ENCODE data around the gene IGF2BP2.
"Not testable (repeated sequence)": the region's sequence is repeated elsewhere in the genome, so short reads cannot be mapped to it uniquely, and the experiment has no call there.

IGF2BP2 gene

DNA sequence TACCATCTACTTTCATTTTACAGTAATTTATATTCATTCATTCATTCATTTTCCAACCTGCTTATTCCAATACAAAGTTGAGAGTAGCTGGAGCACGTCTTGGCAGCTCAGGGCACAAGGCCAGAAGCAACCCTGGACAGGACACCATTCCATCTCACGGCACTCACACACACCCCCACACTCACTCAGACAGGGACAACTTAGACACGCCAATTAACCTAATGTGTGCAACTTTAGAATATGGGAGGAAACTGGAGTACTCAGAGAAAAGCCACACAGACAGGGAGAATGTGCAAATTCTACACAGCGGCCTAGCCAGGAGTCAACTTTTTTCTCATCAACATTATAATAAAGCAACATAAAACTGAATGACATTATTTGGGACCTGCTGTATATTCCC, 46.7 kb downstream of the IGF2BP2 start:
- no peak for FAIRE-seq
- DNase-seq (ENCODE audit: insufficient read length, low spot score): no peak

DNA sequence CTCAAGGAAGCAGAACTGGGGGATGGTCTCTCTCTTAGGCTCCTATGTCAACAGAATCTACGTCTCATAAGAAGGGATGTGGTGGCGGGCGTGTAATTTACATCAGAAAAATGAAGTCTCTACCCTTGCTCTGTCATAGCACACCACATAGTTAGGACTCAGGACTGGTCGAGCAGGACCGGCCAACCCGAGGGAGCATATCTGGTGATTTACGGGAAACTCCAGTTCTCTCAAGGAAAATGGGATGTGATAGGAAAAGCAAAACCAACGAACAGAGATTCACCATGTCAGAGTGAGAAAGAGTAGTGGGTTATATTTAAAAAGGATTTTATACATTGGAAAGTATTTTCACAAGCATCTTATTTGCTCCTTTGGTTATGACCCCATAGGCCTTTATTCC, 54.7 kb downstream of the IGF2BP2 start:
- no peak for FAIRE-seq
- no peak for DNase-seq (ENCODE audit: insufficient read length, low spot score)

DNA sequence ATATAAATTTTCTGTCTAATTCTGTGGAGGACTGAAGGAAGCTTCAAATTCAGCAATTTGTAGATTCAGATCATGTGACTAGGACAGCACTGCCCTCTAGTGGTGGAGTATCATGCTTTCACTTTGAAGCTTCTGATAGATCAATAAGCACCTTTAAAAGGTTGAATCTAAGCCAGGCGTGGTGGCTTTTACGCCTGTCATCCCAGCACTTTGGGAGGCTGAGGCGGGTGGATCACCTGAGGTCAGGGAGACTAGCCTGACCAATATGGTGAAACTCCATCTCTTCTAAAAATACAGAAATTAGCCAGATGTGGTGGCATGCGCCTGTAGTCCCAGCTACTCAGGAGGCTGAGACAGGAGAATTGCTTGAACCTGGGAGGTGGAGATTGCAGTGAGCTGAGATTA, 56.3 kb downstream of the IGF2BP2 start:
- not testable (repeated sequence) for FAIRE-seq; DNase-seq (ENCODE audit: insufficient read length, low spot score)

DNA sequence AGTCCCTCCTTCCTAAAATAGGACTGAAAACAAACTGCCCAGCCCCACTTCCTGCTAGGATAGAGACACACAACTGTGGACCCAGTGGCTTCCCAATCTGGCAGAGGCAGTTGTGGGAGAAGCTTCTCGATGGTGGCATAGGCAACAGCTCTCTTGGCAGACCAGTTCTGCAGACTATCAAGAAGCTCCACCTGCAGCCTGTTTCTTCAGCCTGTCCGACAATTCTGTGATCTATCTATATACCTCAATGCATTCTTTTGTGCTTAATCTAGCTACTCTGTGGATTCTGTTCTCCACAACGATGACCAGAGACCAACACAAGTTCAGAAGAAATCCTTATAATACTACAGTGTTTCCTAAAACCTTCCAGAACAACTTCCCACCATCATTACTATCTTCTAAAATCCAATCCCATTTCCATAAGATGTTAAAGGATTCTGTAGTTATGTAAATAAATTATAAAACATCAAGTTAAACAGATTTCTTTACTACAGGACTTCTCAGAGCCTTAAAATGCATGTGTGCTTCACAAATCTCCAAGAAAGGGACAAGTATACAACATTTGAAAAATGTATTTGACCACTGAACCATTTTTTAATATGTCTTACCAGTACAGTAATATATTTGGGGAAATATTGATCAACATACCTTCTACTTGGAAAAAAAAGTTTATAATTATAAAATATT, 57.7 kb downstream of the IGF2BP2 start:
- FAIRE-seq (no peak), DNase-seq (ENCODE audit: insufficient read length, low spot score) (no peak)

DNA sequence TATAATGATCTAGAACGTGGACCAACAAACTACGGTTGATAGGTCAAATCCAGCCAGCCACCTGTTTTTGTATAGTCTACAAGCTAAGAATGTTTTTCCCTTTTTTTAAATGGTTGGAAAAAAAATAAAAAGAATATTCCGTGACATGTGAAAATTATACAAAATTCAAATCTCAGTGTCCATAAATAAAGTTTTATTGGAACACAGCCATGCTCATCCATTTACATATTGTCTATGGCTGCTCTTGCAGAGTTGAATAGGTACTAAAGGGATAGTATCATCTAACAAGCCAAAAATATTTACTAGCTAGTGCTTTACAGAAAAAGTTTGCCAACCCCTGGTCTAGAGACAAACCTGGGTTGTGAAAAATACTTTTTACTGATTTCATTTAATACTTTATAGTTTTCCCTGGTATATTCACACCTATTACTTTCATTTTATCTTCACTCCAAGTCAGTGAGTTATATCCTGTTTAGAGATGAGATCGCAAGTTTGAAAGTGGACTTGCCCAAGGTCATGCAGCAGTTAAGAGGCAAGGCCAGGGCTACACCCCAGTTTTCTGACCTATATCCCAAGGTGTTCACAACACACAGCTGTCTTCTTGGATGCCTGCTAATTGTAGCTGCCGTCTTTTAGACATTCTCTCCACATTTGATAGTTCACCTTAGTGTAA, 58.4 kb downstream of the IGF2BP2 start:
- FAIRE-seq (no peak), DNase-seq (ENCODE audit: insufficient read length, low spot score) (no peak)

DNA sequence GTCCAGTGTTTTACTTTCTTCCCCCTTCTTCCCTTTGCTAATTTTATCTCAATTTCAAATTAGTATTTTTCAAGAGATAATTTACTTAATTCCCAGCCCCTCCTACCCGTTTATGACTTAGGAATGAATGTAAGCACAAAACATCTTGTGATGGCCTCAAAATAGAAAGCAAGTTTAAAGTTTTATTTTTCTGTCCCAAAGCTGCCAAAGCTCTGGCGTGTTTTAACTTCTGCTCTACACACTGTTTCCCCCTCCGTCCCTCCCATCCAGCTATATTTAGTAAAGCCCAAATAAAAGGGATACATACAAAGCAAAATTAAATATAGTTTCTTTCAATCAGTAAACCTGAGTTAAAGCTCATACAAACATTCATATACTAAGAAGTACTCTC, 59.9 kb downstream of the IGF2BP2 start:
- DNase-seq (ENCODE audit: insufficient read length, low spot score): no peak
- no peak for FAIRE-seq

DNA sequence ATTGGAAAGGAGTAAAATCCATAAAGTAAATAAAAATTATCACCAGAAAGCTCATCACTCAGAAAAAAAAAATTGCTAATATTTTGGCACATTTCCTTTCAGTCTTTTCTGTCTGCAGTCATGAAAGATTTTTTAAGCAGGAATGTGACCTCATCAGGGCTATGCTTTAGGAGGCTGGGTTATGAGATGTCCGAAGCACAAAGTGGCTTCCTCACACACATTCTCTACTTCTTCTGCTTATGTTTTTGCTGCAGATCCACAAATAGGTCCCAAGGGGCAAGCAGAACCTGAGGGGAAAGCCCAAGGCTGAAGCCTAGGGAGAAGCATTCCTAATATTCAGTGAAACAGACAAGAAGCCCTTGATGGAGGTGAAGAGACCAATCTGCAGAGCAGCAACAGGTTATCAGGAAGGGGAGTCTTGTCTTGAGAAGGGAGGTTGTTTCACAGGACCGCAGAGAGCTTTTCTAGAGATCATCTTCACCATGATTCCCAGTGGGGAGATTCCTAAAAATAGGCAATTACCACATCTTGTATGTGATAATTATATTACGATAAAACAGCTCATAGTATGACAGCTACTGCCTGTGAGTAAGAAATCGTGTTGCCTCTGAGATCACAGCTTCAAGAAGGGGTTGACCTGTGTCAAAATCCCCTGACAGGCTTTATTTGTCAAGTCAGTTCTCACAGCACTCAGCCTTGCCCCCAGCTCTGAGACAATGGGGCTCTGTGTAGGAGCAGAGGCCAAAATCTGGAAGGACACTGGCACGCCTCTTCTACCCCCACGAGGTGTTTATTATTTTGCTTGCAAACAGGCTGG, 60.5 kb downstream of the IGF2BP2 start:
- FAIRE-seq (no peak), DNase-seq (ENCODE audit: insufficient read length, low spot score) (no peak)

DNA sequence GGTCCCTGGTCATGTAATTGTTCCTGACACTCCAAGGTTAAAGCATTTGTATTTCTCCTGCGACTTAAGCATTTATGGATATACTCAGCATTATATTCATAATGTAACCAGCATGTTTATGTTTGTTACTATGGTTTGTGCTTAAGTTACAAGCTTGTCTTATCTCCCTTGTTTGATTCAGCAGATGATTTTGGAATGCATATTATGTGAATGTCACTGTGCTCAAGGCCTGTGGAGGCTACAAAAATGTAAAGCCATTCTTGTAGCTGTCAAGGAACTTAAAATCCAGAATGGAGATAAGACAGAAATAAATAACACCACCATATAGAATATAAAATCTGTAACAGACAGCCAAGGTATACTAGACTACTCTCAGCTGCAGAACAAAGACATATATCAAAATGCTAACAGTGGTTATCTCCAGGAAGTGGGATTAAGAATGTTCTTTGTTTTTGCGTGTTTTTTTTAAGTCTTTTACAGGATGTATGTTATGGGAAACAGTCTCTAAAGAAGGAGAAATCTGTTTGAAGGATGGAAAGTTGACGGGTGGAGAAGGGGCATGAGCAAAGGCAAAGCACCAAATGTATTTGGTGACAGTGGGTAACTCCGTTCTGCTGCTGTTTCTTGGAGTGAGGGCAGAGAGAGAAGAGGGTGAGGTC, 61.4 kb downstream of the IGF2BP2 start:
- DNase-seq (ENCODE audit: insufficient read length, low spot score): no peak
- FAIRE-seq: no peak

DNA sequence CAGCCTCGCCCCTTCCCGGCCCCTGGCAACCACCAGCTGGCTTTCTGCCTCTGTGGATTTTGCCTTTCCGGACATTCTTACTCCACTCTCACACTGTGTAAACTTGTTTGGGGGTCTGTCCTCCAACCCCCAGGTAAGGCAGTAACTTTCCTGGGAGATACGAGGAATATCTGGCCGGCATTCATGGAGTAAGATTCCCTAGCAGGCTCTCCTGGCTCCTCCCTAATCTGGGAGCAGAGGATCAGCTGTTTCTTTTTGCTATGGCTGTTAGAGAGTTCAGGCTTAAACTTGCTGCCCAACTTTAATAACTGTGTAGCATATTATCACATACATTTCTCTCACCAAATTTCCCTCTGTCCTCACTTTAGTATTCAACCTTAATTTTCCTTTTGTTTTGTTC, 64.3 kb downstream of the IGF2BP2 start:
- no peak for DNase-seq (ENCODE audit: insufficient read length, low spot score)
- no peak for FAIRE-seq

DNA sequence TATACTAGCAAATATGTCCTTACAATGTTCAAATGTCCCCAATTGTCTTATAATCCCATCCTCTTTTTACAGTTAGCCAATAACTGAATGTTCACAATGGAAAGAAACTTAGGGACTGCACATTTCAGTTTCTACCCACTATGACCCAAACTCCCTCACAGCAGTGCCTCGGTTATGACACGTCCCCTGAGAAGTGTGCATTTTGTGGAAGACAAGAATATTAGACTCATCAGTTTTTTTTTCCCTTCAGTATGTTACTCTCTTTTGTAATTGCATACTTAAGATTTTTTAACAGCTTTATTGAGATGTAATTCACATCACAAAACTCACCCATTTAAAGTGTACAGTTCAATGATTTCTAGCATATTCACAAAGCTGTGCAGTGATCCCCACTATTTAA, 64.8 kb downstream of the IGF2BP2 start:
- FAIRE-seq: no peak
- no peak for DNase-seq (ENCODE audit: insufficient read length, low spot score)

DNA sequence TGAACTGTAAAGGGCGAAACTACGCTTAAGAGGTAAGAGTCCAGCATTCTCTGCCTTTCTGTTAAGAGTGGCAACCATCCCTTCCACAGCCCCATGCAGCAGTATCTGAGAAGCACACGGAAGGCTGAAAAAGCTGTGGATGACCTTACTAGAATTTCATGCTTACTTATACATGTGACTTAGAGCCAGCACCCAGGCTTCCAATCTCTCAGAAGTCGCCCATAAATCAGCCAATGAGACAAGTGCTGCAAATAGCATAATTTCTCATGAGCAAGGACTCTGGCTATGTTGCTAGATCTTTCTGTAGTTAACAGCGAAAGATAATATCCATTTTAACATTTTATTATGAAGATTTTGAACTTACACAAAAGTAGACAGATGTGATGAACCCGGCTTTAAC, 65.3 kb downstream of the IGF2BP2 start:
- FAIRE-seq (no peak), DNase-seq (ENCODE audit: insufficient read length, low spot score) (no peak)

DNA sequence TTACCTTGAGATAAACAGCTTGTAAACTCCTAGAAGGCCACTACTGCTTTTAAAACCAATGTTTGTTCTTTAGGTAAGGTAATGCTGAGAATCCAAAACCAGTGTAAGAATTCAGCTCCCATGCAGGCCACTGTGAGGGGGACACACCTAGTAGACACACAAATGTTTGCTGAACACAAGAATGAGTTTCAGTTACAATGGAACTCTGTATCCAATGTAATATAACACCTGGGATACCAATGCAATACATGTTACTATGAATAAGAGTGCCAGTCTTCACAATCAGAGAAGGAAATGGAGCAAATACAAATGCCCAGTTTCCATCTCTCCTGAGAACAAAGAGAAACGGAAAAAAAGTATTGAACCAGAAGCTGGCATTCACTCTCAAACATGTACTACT, 65.9 kb downstream of the IGF2BP2 start:
- FAIRE-seq (no peak), DNase-seq (ENCODE audit: insufficient read length, low spot score) (no peak)

DNA sequence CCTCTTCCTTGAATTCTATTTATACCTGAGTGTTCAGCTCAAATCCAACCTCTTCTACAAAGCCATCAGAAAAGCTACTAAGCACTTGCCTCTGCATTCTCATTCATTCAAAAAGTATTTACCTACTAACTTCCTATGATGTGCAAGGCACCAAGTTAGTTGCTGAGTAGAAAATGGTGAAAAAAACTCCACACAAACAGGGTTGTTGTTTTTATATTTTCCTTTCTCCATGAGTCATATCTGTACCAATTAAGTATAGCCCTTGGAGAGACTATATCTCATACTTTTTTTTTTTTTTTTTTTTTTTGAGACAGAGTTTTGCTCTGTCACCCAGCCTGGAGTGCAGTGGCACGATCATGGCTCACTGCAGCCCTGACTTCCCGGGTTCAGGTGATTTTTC, 67.7 kb downstream of the IGF2BP2 start:
- FAIRE-seq (no peak), DNase-seq (ENCODE audit: insufficient read length, low spot score) (no peak)

DNA sequence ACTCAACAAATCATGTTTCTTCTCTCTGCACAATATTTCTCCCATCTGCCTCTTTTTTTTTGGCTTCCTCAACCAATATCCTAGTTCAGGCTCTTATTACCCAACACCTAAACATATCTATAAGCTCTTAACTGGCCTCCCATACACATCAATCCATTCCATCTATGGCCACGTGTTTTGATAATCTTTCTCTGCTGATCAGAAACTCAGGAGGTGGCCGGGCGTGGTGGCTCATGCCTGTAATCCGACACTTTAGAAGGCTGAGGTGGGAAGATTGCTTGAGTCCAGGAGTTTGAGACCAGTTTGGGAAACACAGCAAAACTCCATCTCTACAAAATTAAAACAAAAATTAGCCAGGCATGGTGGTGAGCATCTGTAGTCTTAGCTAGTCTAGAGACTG, 68.4 kb downstream of the IGF2BP2 start:
- FAIRE-seq: no peak

DNA sequence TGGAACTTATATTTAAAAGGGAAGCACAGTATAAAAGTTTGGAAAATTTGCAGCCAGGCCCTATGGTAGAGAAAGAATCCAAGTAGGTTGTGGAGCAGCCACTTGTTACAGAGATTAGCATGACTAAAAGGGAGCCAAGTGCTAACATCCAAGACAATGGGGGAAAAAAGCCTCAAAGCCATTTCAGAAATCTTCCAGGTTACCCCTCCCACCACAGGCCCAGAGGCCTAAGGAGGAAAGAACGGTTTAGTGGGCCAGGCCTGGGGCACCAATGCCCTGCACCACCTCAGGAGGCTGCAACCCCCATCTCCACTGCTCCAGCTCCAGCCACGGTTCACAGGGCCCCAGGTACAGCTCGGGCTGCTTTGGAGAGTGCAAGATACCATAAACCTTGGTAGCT, 69.9 kb downstream of the IGF2BP2 start:
- DNase-seq (ENCODE audit: insufficient read length, low spot score) (no peak), FAIRE-seq (no peak)

More for the DNA sequence above, 68.4 kb downstream of the IGF2BP2 start:
- DNase-seq (ENCODE audit: insufficient read length, low spot score): no peak

DNA sequence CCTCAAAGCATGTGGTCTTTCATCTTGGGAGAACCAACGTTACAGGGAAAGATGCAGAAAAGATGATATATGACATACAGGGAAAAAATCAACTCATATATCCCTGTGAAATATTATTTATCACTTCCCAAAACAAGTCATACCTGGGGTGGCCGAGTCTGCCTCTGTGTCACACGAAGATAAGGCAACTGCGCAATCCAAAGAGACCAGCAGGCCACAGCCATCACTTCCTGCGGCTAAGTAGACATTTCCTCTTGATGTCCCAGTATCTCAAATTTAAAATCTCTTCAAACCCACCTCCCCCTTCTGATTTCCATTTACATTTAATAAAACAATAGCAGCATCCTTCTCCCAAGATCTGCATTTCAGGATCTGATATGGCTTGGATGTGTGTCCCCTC, 71.5 kb downstream of the IGF2BP2 start:
- no peak for FAIRE-seq

DNA sequence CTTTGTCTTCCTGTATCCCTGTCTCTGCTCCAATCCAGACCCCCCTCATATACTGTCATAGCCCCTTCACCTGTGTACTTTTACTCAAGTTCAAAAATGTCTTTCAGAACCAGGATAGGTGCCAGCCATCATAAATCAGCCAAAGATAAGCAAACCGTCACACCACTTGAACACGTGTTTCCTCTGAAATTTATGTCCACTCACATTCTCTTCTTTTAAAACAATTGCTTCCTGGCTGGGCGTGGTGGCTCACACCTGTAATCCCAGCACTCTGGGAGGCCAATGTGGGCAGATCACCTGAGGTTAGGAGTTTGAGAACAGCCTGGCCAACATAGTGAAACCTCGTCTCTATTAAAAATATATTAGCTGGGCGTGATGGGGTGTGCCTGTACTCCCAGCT, 74.1 kb downstream of the IGF2BP2 start:
- DNase-seq (ENCODE audit: insufficient read length, low spot score) (no peak), FAIRE-seq (no peak)

More for the DNA sequence above, 71.5 kb downstream of the IGF2BP2 start:
- DNase-seq (ENCODE audit: insufficient read length, low spot score): no peak

DNA sequence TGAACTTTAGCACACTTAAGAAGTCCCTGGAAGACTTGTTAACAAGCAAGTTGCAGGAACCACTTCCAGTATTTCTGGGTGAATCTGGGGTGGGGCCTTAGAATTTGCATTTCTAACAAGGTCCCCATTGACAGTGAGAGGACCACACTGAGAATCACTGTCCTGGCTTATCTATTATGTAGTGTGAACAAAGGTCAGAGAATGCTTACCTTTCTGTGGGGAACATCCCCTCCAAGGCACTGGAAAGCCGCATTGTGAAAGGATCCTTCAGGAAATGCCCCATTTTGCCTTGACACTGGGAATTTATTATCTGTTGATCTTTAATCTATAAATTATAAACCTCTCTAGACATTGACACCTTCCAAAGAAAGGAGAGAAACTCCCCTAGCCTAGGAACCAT, 74.8 kb downstream of the IGF2BP2 start:
- FAIRE-seq: no peak

DNA sequence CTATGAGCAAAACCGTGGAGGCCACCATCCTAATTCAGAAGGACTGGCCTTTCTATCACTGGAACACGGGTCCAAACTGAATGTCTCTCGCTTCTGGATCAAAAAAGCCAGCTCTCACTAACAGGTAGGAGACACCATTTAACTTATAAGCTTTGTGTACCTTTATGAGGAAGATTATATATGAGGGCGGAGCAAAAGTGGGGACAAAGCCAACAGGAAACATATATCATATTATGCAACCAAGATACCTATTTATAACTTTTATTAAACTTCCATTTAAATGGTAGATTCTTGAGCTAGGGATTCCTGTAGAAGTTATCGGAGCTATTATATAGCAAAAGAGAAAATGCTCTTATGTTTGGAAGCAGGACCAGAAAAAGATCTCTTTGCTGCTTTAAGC, 78.4 kb downstream of the IGF2BP2 start:
- FAIRE-seq (no peak), DNase-seq (ENCODE audit: insufficient read length, low spot score) (no peak)

More for the DNA sequence above, 74.8 kb downstream of the IGF2BP2 start:
- no peak for DNase-seq (ENCODE audit: insufficient read length, low spot score)

DNA sequence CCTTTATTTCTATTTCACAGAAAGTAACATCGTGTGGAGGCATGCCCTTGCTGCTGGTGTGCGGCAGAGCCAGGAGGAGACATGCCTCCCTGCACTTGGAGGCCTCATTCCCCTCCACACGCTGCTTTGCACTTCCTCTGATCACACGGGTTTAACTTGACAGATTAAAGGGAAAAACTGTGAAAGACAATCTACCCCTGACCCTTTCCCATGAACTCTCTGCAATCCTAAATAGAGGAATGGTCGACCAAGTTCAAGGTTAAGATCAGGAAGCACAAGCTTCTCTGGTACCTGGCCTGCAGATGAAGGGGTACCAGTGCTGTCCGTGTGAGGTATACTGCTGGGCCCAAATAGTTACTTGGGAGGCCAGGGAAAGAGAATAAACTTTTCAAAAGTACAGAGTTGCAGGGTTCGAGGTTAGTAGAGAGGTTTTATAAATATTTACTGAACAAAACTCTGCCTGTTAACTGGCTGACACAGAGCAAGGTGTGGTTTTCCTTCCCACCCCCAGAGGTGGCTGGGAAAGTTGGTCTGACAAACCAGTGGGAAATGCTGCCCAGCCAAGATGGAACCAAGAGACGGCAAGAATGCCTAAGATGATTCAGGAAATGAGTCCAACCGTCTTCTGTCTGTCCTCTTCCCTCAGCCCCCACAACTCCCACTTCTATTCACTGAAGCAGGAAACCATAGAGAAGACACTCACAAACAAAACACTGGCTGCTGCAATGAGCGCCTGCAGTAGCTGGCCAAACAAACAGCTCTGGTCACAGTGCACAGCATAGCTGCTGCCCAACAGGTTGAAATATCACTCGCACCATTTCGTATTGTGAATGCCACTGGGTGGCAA, 79.6 kb downstream of the IGF2BP2 start:
- FAIRE-seq (peak; percentile 23), DNase-seq (ENCODE audit: insufficient read length, low spot score) (peak; percentile 50)
